GM12892 (cell line): ENCODE measurements around the gene NME8.

Experiments
- DNase-seq: peaks from one replicate; pipeline ENCODE4 v3.0.0; 2011; ENCODE audit not compliant: insufficient read length
- FAIRE-seq: peaks from 2 replicates; lab custom pipeline; 2011; peaks lifted over from hg19 to GRCh38; lab: Jason Lieb, UNC
- POLR2A ChIP-seq: IDR thresholded peaks from 2 replicates; pipeline ENCODE4 v1.6.1; 2011; ENCODE audit warnings: low read depth, low read length, control low read depth
- POLR2AphosphoS5 ChIP-seq: IDR thresholded peaks from 2 replicates; pipeline ENCODE4 v1.6.1; 2011; ENCODE audit warnings: low read depth, low read length, control low read depth
- TAF1 ChIP-seq: IDR thresholded peaks from 2 replicates; pipeline ENCODE4 v1.6.1; 2011; ENCODE audit warnings: low read depth, mild to moderate bottlenecking, control low read depth, low read length, borderline replicate concordance

The NME8 gene

GRCh38 chr7:37908221-37908788, 59.9 kb downstream of the NME8 start:
- no peak for DNase-seq
- FAIRE-seq = no peak
- TF ChIP-seq POLR2A (no peak), TAF1 (no peak), POLR2AphosphoS5 (no peak)

- DNase-seq (no peak), FAIRE-seq (no peak)
- TF ChIP-seq TAF1 = no peak
- no peak for TF ChIP-seq POLR2A
- no peak for TF ChIP-seq POLR2AphosphoS5
Measured at GRCh38 chr7:37912756-37913155, 64.4 kb downstream of the NME8 start.

- FAIRE-seq = no peak
- no peak for DNase-seq
- TF ChIP-seq TAF1 (no peak), POLR2AphosphoS5 (no peak), POLR2A (no peak)
Measured at GRCh38 chr7:37915438-37915837, 67.0 kb downstream of the NME8 start.

- FAIRE-seq (no peak), DNase-seq (no peak)
- TF ChIP-seq POLR2AphosphoS5 = no peak
- no peak for TF ChIP-seq TAF1
- no peak for TF ChIP-seq POLR2A
Measured at GRCh38 chr7:37916017-37916672, 67.7 kb downstream of the NME8 start.

- FAIRE-seq = peak; percentile 86
- DNase-seq = no peak
- TF ChIP-seq POLR2AphosphoS5 (no peak), POLR2A (no peak), TAF1 (no peak)
Measured at GRCh38 chr7:37916673-37917660, 68.6 kb downstream of the NME8 start, which contains the start of gene SFRP4. Gene SFRP4, minus strand, starts transcription at chr7:37916817. Its CDS starts 280 bp downstream, at chr7:37916537.

GRCh38 chr7:37918526-37918925, 70.1 kb downstream of the NME8 start:
- FAIRE-seq (no peak), DNase-seq (no peak)
- no peak for TF ChIP-seq TAF1
- TF ChIP-seq POLR2A = no peak
- no peak for TF ChIP-seq POLR2AphosphoS5

GRCh38 chr7:37920305-37920848, 72.0 kb downstream of the NME8 start, which contains the start of gene EPDR1:
Gene EPDR1, plus strand, starts transcription at chr7:37920640. Its CDS starts 300 bp downstream, at chr7:37920940.
- no peak for DNase-seq
- FAIRE-seq = peak; percentile 86
- no peak for TF ChIP-seq POLR2A
- TF ChIP-seq POLR2AphosphoS5 = no peak
- no peak for TF ChIP-seq TAF1

- no peak for DNase-seq
- TF ChIP-seq POLR2AphosphoS5 (no peak), TAF1 (no peak), POLR2A (no peak)
- FAIRE-seq = no peak
Measured at GRCh38 chr7:37920849-37921805, 72.7 kb downstream of the NME8 start.

- TF ChIP-seq TAF1 (no peak), POLR2A (no peak)
- DNase-seq (no peak), FAIRE-seq (peak; percentile 53)
Measured at GRCh38 chr7:37921876-37922275, 73.5 kb downstream of the NME8 start.

- DNase-seq (no peak), FAIRE-seq (no peak)
Measured at GRCh38 chr7:37923996-37924395, 75.6 kb downstream of the NME8 start.

GRCh38 chr7:37924491-37925041, 76.2 kb downstream of the NME8 start:
- FAIRE-seq (no peak), DNase-seq (no peak)
- TF ChIP-seq POLR2A (no peak), POLR2AphosphoS5 (no peak), TAF1 (no peak)

More at GRCh38 chr7:37923996-37924395, 75.6 kb downstream of the NME8 start:
- TF ChIP-seq POLR2AphosphoS5 = no peak
- no peak for TF ChIP-seq TAF1
- TF ChIP-seq POLR2A = no peak
